Activated CD8-positive, alpha-beta memory T cell treated with anti-CD3 and anti-CD28 coated beads, Interleukin-2, amount 10 ng/mL, durations not matched to agents 7 days and 5 days (primary cell): ENCODE measurements around the gene PPARGC1A. TPM values are rescaled to one million over a fixed set of nuclear protein-coding genes. Genes with fewer than 3 reads are reported as not detected.

Experiments
- ATAC-seq: fragments of 150-1000 bp; cut with Tn5 transposase; one replicate; pipeline ENCODE4 v1.10.0; 2021; ENCODE audit warnings: moderate library complexity
- CTCF ChIA-PET: fragments of 350-600 bp; sonication (Branson Sonifier 250); formaldehyde crosslinking; loops from one replicate; lab custom pipeline; 2021; ENCODE audit warnings: antibody characterized with exemption; lab: Charles Lee
- DNase-seq: peaks from one replicate; pipeline ENCODE4 v3.0.0-alpha.2; 2020
- H3K27ac Mint-ChIP-seq: one replicate; pipeline ENCODE4 v1.8.0; 2021; ENCODE audit warnings: mild to moderate bottlenecking, mixed read lengths
- H3K27me3 Mint-ChIP-seq: one replicate; pipeline ENCODE4 v1.8.0; 2021; ENCODE audit warnings: mixed read lengths
- H3K36me3 Mint-ChIP-seq: one replicate; pipeline ENCODE4 v1.8.0; 2021; ENCODE audit warnings: mild to moderate bottlenecking, mixed read lengths
- H3K4me1 Mint-ChIP-seq: one replicate; pipeline ENCODE4 v1.8.0; 2021; ENCODE audit warnings: mixed read lengths
- H3K4me3 Mint-ChIP-seq: one replicate; pipeline ENCODE4 v1.8.0; 2021; ENCODE audit warnings: mild to moderate bottlenecking, moderate library complexity, mixed read lengths
- H3K9me3 Mint-ChIP-seq: one replicate; pipeline ENCODE4 v1.8.0; 2022; ENCODE audit warnings: low read depth, mixed read lengths
- total RNA-seq, 2 experiments: library from RNA; stranded (reverse); gene quantifications; one replicate each; pipeline ENCODE4 v1.2.3, GENCODE V29; 2021

PPARGC1A gene
- total RNA-seq, 2 experiments from 2014 or later, result not detected

GRCh38 chr4:23828020-23828715 is 61.7 kb downstream of the PPARGC1A start:
- Mint-ChIP-seq H3K9me3 (peaks cover 10% of the 10 kb centered on the region), H3K27me3 (no peaks in the 10 kb centered on the region), H3K36me3 (no peaks in the 10 kb centered on the region), H3K27ac (no peak overlapping the region), H3K4me3 (no peak overlapping the region), H3K4me1 (no peaks in the 10 kb centered on the region)
- ATAC-seq, result no peak
- no peak for DNase-seq
- CTCF ChIA-PET, result no interaction called here

GRCh38 chr4:23822181-23822580 is 67.7 kb downstream of the PPARGC1A start:
- H3K4me3 Mint-ChIP-seq, result no peak overlapping the region

GRCh38 chr4:23819041-23819511 is 70.8 kb downstream of the PPARGC1A start:
- Mint-ChIP-seq H3K4me3 (no peak overlapping the region), H3K9me3 (peaks cover 6% of the 10 kb centered on the region), H3K27me3 (no peaks in the 10 kb centered on the region), H3K4me1 (no peaks in the 10 kb centered on the region), H3K36me3 (no peaks in the 10 kb centered on the region), H3K27ac (no peak overlapping the region)
- ATAC-seq (no peak), DNase-seq (no peak)
- CTCF ChIA-PET, result no interaction called here

More at GRCh38 chr4:23822181-23822580, 67.7 kb downstream of the PPARGC1A start:
- Mint-ChIP-seq H3K27me3 (no peaks in the 10 kb centered on the region), H3K9me3 (peaks cover 8% of the 10 kb centered on the region), H3K4me1 (no peaks in the 10 kb centered on the region), H3K27ac (no peak overlapping the region), H3K36me3 (no peaks in the 10 kb centered on the region)
- CTCF ChIA-PET, result no interaction called here
- ATAC-seq (no peak), DNase-seq (no peak)

GRCh38 chr4:23818097-23818885 is 71.6 kb downstream of the PPARGC1A start:
- CTCF ChIA-PET, result no interaction called here
- Mint-ChIP-seq H3K4me3 (no peak overlapping the region), H3K4me1 (no peaks in the 10 kb centered on the region), H3K27me3 (no peaks in the 10 kb centered on the region), H3K36me3 (no peaks in the 10 kb centered on the region), H3K27ac (no peak overlapping the region), H3K9me3 (peaks cover 7% of the 10 kb centered on the region)
- DNase-seq (no peak), ATAC-seq (no peak)

DNA sequence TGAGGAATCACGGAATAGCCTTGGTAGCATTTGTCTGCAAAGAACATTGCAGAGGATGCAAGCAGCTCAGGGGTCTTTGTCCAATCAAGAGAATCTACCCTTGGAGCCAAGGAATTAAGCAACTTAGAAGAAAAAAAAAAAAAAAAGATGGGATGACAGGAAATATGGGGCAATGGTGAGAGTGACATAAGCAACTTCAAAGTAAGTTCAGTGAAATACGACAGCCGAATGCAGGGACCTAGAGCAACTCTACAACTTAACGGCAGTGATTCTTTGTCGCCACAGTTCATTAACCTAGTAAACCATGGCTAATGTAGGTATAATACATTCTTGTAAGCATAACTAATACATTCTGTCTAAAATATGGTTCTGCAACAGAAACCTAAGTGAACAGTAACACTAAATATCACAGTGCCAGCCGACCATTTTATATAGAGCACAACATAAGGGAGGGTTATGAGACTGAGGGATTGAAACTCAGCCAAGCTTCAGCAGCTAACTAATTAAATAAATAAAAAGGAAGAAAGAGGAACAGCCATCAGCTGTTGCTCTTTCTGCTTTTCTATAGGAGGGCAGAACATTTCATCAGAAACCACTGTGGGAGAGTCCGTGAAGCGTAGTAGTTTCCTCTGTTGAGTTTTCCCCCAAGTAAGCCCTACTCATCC is 74.7 kb downstream of the PPARGC1A start:
- CTCF ChIA-PET, result no interaction called here
- H3K4me3 Mint-ChIP-seq, result no peak overlapping the region

DNA sequence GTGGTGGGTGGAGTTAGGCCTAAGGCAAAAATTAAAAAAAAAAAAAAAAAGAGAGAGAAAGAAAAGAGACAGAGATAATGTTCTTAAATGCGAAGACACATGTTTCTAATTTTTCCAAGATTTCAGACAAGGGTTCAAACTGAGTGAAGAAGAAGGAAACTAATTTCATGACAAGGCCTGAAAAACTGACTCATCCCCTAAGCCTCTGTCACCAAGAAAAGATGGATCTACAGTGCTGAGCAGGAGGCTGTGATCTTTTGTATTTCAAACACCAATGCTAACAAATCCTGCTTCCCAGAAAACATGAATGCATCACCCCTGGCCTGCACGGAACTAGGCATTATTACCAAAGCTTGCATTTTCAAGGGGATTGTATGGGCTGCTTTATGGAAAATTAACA is 75.3 kb downstream of the PPARGC1A start:
- DNase-seq (no peak), ATAC-seq (no peak)
- CTCF ChIA-PET, result no interaction called here
- H3K27me3 Mint-ChIP-seq, result no peaks in the 10 kb centered on the region
- no peak overlapping the region for H3K4me3 Mint-ChIP-seq
- no peak overlapping the region for H3K27ac Mint-ChIP-seq
- H3K36me3 Mint-ChIP-seq, result no peaks in the 10 kb centered on the region
- peaks cover 4% of the 10 kb centered on the region for H3K9me3 Mint-ChIP-seq
- H3K4me1 Mint-ChIP-seq, result no peaks in the 10 kb centered on the region

More for the DNA sequence above, 74.7 kb downstream of the PPARGC1A start:
- DNase-seq (no peak), ATAC-seq (no peak)
- Mint-ChIP-seq H3K27me3 (no peaks in the 10 kb centered on the region), H3K36me3 (no peaks in the 10 kb centered on the region), H3K9me3 (peaks cover 4% of the 10 kb centered on the region), H3K27ac (no peak overlapping the region), H3K4me1 (no peaks in the 10 kb centered on the region)

GRCh38 chr4:23811161-23811560 is 78.7 kb downstream of the PPARGC1A start:
- ATAC-seq, result no peak
- H3K27me3 Mint-ChIP-seq, result no peaks in the 10 kb centered on the region
- no peaks in the 10 kb centered on the region for H3K4me1 Mint-ChIP-seq
- no peak for DNase-seq
- no peak overlapping the region for H3K4me3 Mint-ChIP-seq
- CTCF ChIA-PET, result no interaction called here
- no peak overlapping the region for H3K27ac Mint-ChIP-seq
- peaks cover 4% of the 10 kb centered on the region for H3K9me3 Mint-ChIP-seq
- H3K36me3 Mint-ChIP-seq, result no peaks in the 10 kb centered on the region

GRCh38 chr4:23805450-23805851 is 84.4 kb downstream of the PPARGC1A start:
- Mint-ChIP-seq H3K4me1 (no peaks in the 10 kb centered on the region), H3K27ac (no peak overlapping the region), H3K36me3 (no peaks in the 10 kb centered on the region), H3K4me3 (no peak overlapping the region), H3K27me3 (no peaks in the 10 kb centered on the region), H3K9me3 (peaks cover 6% of the 10 kb centered on the region)
- CTCF ChIA-PET, result no interaction called here
- ATAC-seq (no peak), DNase-seq (no peak)

GRCh38 chr4:23789762-23790161 is 100.1 kb downstream of the PPARGC1A start:
- ATAC-seq, result no peak
- Mint-ChIP-seq H3K4me3 (no peak overlapping the region), H3K27me3 (no peaks in the 10 kb centered on the region), H3K9me3 (peaks cover 10% of the 10 kb centered on the region), H3K4me1 (no peaks in the 10 kb centered on the region), H3K27ac (no peak overlapping the region), H3K36me3 (no peaks in the 10 kb centered on the region)
- CTCF ChIA-PET, result no interaction called here
- DNase-seq, result no peak

GRCh38 chr4:23788460-23788859 is 101.4 kb downstream of the PPARGC1A start:
- ATAC-seq (no peak), DNase-seq (no peak)
- Mint-ChIP-seq H3K4me3 (no peak overlapping the region), H3K27ac (no peak overlapping the region), H3K4me1 (no peaks in the 10 kb centered on the region), H3K27me3 (no peaks in the 10 kb centered on the region), H3K36me3 (no peaks in the 10 kb centered on the region), H3K9me3 (peaks cover 10% of the 10 kb centered on the region)
- CTCF ChIA-PET, result no interaction called here

DNA sequence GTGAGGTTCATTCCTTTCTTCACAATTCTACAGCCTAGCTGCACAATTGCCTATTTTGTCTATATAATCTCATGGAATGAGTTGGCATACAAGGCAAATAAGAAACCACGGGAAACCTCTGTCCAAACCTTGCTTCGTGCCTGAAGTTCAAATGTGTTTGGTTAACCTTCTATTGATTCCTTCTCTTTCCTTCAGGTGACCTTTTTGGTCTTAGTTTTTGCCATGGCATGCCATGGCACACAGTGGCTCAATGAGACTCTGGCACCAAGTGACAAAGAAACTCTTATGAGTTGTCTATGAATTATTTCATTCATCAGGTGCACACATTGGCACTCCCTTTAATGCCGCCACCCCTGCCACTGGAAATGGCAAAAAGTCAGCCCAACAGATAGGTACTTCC is 101.8 kb downstream of the PPARGC1A start:
- Mint-ChIP-seq H3K27me3 (no peaks in the 10 kb centered on the region), H3K9me3 (peaks cover 10% of the 10 kb centered on the region), H3K4me3 (no peak overlapping the region), H3K27ac (no peak overlapping the region), H3K36me3 (no peaks in the 10 kb centered on the region), H3K4me1 (no peaks in the 10 kb centered on the region)
- ATAC-seq, result no peak
- CTCF ChIA-PET, result no interaction called here
- DNase-seq, result no peak

- H3K36me3 Mint-ChIP-seq, result no peaks in the 10 kb centered on the region
- no peaks in the 10 kb centered on the region for H3K4me1 Mint-ChIP-seq
- ATAC-seq, result no peak
Observed at GRCh38 chr4:23782778-23783437, 106.9 kb downstream of the PPARGC1A start.

GRCh38 chr4:23779839-23780238 is 110.0 kb downstream of the PPARGC1A start:
- Mint-ChIP-seq H3K36me3 (no peaks in the 10 kb centered on the region), H3K27me3 (no peaks in the 10 kb centered on the region), H3K27ac (no peak overlapping the region), H3K4me3 (no peak overlapping the region), H3K9me3 (peaks cover 15% of the 10 kb centered on the region), H3K4me1 (no peaks in the 10 kb centered on the region)
- CTCF ChIA-PET, result no interaction called here
- ATAC-seq, result no peak
- DNase-seq, result no peak

More at GRCh38 chr4:23782778-23783437, 106.9 kb downstream of the PPARGC1A start:
- CTCF ChIA-PET, result no interaction called here
- Mint-ChIP-seq H3K27ac (no peak overlapping the region), H3K4me3 (no peak overlapping the region), H3K9me3 (peaks cover 18% of the 10 kb centered on the region), H3K27me3 (no peaks in the 10 kb centered on the region)
- DNase-seq, result no peak
